MCF 10A (cell line): ENCODE data around the gene ADM5. TPM values are rescaled to one million over a fixed set of nuclear protein-coding genes. Genes with fewer than 3 reads are reported as not detected.
A peak's percentile ranks its signal among the peaks of the same experiment; 100 is the strongest.

Source experiments
- Bru-seq: library from RNA; stranded (reverse); fragments of 400-500 nt; gene quantifications from one replicate; lab custom pipeline; 2021; lab: Mats Ljungman, UMichigan
- BruChase-seq, 2 experiments: library from RNA; stranded (reverse); fragments of 400-500 nt; gene quantifications; one replicate each; lab custom pipeline; 2021; lab: Mats Ljungman, UMichigan
- BruUV-seq: library from RNA; stranded (reverse); fragments of 400-500 nt; replicated peaks from 2 replicates; lab custom pipeline; 2021; lab: Mats Ljungman, UMichigan
- CTCF ChIA-PET: fragments of 300-600 bp; sonication (Branson Sonifier 250); formaldehyde crosslinking; extraction: SDS; loops from one replicate; lab custom pipeline; 2021; ENCODE audit warnings: antibody characterized with exemption, inconsistent platforms; lab: Yijun Ruan, JAX
- POLR2A ChIA-PET: fragments of 300-600, 350-650 bp; sonication (Branson Sonifier 250); formaldehyde crosslinking; extraction: SDS; loops from one replicate; lab custom pipeline; 2020; ENCODE audit warnings: antibody characterized with exemption, inconsistent platforms; lab: Yijun Ruan, JAX
- DNase-seq: peaks from one replicate; pipeline ENCODE4 v3.0.0-alpha.2; 2018; ENCODE audit not compliant: unreplicated experiment
- H3K27ac Mint-ChIP-seq: one replicate; pipeline ENCODE4 v1.8.0; 2022; ENCODE audit warnings: mild to moderate bottlenecking, low read depth, mixed read lengths; ENCODE audit not compliant: unreplicated experiment
- H3K27me3 Mint-ChIP-seq: one replicate; pipeline ENCODE4 v1.8.0; 2022; ENCODE audit warnings: mixed read lengths; ENCODE audit not compliant: insufficient read depth, unreplicated experiment
- H3K36me3 Mint-ChIP-seq: one replicate; pipeline ENCODE4 v1.8.0; 2022; ENCODE audit warnings: mild to moderate bottlenecking, moderate library complexity, mixed read lengths; ENCODE audit not compliant: insufficient read depth, unreplicated experiment
- H3K4me1 Mint-ChIP-seq: one replicate; pipeline ENCODE4 v1.8.0; 2022; ENCODE audit warnings: mixed read lengths; ENCODE audit not compliant: insufficient read depth, unreplicated experiment
- H3K4me3 Mint-ChIP-seq: one replicate; pipeline ENCODE4 v1.8.0; 2022; ENCODE audit warnings: mild to moderate bottlenecking, moderate library complexity, mixed read lengths; ENCODE audit not compliant: unreplicated experiment
- H3K9me3 Mint-ChIP-seq: one replicate; pipeline ENCODE4 v1.8.0; 2022; ENCODE audit warnings: mixed read lengths; ENCODE audit not compliant: unreplicated experiment
- CTCF ChIP-seq: fragments of 200-600 bp; IDR thresholded peaks from one replicate; pipeline ENCODE4 v1.8.0; 2022; ENCODE audit warnings: antibody characterized with exemption, mild to moderate bottlenecking; ENCODE audit not compliant: unreplicated experiment
- intact Hi-C: fragments of 100-400 bp; cut with micrococcal nuclease; formaldehyde crosslinking; loops from 2 replicates; pipeline ENCODE4 v1.14.1; 2022
- long read RNA-seq: library from polyadenylated mRNA; stranded (forward); transcript quantifications from one replicate; pipeline ENCODE4 v2.0.0, GENCODE V29; 2022
- total RNA-seq: library from RNA; stranded (reverse); gene quantifications from 2 replicates; pipeline ENCODE4 v1.2.3, GENCODE V29; 2022

ADM5 gene, protein sequence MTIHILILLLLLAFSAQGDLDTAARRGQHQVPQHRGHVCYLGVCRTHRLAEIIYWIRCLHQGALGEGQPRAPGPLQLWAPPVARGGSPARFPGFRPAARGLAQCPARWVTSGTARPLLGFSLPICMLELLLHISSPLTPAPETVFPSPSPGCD
- total RNA-seq, result 1.8 and 2.9 TPM in 2 replicates
- percentile 49 among the genes with signal in this experiment for Bru-seq, nascent RNA
- percentile 58 among the genes with signal in this experiment for BruChase-seq, experiment 1, labeled RNA remaining after a 6-hour chase
- percentile 61 among the genes with signal in this experiment for BruChase-seq, experiment 2, labeled RNA remaining after a 2-hour chase
- long read RNA-seq, partial matches to known transcripts, result 0 of 2 reads
- long read RNA-seq, other reads (novel, unspliced or antisense), result 0 of 2 reads

- H3K9me3 Mint-ChIP-seq, result no peaks in the 10 kb centered on the region
- peak within 1 kb of the TSS; percentile 56 for H3K4me3 Mint-ChIP-seq
- H3K36me3 Mint-ChIP-seq, result peaks cover 46% of the 10 kb centered on the region
- POLR2A ChIA-PET, result interaction anchor here (0.7 to 0.9 kb wide), 4 partner anchors 13 to 109 kb away, joined by 3 to 5 read pairs (median 3); partner anchors contain the start of genes PRMT1 and PRRG2
- no peak for DNase-seq
- no peaks in the 10 kb centered on the region for H3K27me3 Mint-ChIP-seq
- no peak within 1 kb of the TSS for H3K27ac Mint-ChIP-seq
- intact Hi-C loops, result no loop called here
- no TSS peak for BruUV-seq
- no peak for TF ChIP-seq CTCF
- CTCF ChIA-PET, result interaction anchor here (0.6 kb wide), 2 partner anchors 17 to 231 kb away, joined by 3 to 4 read pairs; no protein-coding TSS in a partner anchor
- peaks cover 14% of the 10 kb centered on the region for H3K4me1 Mint-ChIP-seq
Measured at GRCh38 chr19:49689133-49690078, at the start of gene ADM5. ADM5 (plus strand) TSS chr19:49689594; CDS start chr19:49689838, 244 bp downstream.

DNA sequence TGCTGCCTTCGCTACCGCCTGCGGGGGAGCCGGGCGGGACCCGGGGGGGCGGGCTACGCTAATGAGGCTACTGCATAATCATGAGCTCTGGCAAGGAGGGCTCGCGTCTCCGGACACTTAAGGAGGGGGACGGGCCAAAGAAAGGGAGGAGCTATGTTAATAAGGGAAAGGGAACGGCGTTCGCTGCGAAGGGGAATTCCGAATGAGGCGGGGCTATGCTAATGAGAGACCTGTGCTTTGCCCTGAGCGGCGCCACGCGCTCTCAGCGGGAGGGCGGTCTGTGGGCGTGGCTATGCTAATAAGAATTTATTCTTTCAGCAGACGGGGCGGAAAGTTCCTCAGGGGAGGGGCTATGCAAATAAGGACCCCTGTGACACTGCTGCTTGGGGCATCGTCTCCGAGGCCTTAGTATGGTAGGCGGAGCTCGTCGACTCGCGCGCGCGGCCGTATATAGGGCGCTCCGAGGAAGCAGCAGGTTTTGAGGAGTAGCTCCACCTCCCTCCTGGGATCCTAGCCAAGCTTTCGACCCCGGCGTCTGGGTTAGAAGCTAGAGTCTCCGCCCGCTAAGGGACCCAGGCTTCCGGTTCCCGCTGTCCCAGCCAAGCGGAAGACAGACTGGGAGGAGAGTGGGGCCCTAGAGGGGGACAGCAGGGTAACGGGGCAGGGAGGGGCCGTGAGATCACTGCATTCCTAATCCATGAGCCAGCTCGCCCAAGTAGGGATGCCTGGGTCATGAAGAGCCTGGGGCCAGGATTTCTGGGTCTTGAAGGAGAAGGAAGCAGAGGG lies 49.1 kb upstream of the ADM5 start, which contains the start of gene RRAS:
Gene RRAS (minus strand): TSS at position 31 of the 786 bp plus-strand sequence. CDS start 45 bp downstream, outside the sequence.
- H3K27ac Mint-ChIP-seq, result peak within 1 kb of the TSS; percentile 100
- BruUV-seq, result no TSS peak

More for the DNA sequence above, 49.1 kb upstream of the ADM5 start, which contains the start of gene RRAS:
- CTCF ChIA-PET, result interaction anchor here (0.6 to 1.2 kb wide), 9 partner anchors 28 to 196 kb away, joined by 3 to 5 read pairs (median 3); no protein-coding TSS in a partner anchor
- DNase-seq, result peak; percentile 100
- peak within 1 kb of the TSS; percentile 84 for H3K4me3 Mint-ChIP-seq
- peaks cover 31% of the 10 kb centered on the region for H3K36me3 Mint-ChIP-seq
- no peaks in the 10 kb centered on the region for H3K9me3 Mint-ChIP-seq
- H3K27me3 Mint-ChIP-seq, result no peaks in the 10 kb centered on the region
- intact Hi-C loops, result loop anchor here (1.0 to 2.0 kb wide), 4 partner anchors 36 to 144 kb away; partner anchors contain the start of genes NOSIP, PRRG2 and RPS11
- POLR2A ChIA-PET, result interaction anchor here (0.6 to 7.5 kb wide), 32 partner anchors 9 to 937 kb away, joined by 3 to 167 read pairs (median 4); partner anchors contain the start of genes AKT1S1, ALDH16A1, AP2A1 and ATF5
- TF ChIP-seq CTCF, result no peak
- H3K4me1 Mint-ChIP-seq, result peaks cover 44% of the 10 kb centered on the region
